ENCODE data around the gene GART.
"Not testable (repeated sequence)": the region's sequence is repeated elsewhere in the genome, so short reads cannot be mapped to it uniquely, and the experiment has no call there.

Gene GART

GRCh38 chr21:33518899-33519298 lies 23.0 kb downstream of the GART start:
- no peak for DNase-seq (ENCODE audit: low read depth in 1 of 2, low spot score in 1 of 2)

- no peak for DNase-seq (ENCODE audit: low read depth in 1 of 2, low spot score in 1 of 2)
These were observed 27.7 kb downstream of the GART start for GRCh38 chr21:33514229-33514628.

- DNase-seq (ENCODE audit: low read depth in 1 of 2, low spot score in 1 of 2): no peak
These were observed 29.4 kb downstream of the GART start for GRCh38 chr21:33512481-33512880.

GRCh38 chr21:33511639-33512038 lies 30.3 kb downstream of the GART start:
- no peak for DNase-seq (ENCODE audit: low read depth in 1 of 2, low spot score in 1 of 2)

- DNase-seq (ENCODE audit: low read depth in 1 of 2, low spot score in 1 of 2): no peak
These were observed 31.1 kb downstream of the GART start for GRCh38 chr21:33510826-33511225.

- not testable (repeated sequence) for DNase-seq (ENCODE audit: low read depth in 1 of 2, low spot score in 1 of 2)
These were observed 34.9 kb downstream of the GART start for GRCh38 chr21:33507003-33507402.

GRCh38 chr21:33505833-33506232 lies 36.1 kb downstream of the GART start:
- DNase-seq (ENCODE audit: low read depth in 1 of 2, low spot score in 1 of 2): no peak

GRCh38 chr21:33496345-33496744 lies 45.6 kb downstream of the GART start:
- no peak for DNase-seq (ENCODE audit: low read depth in 1 of 2, low spot score in 1 of 2)

- DNase-seq (ENCODE audit: low read depth in 1 of 2, low spot score in 1 of 2): no peak
These were observed 46.2 kb downstream of the GART start for GRCh38 chr21:33495743-33496142.

- no peak for DNase-seq (ENCODE audit: low read depth in 1 of 2, low spot score in 1 of 2)
These were observed 48.2 kb downstream of the GART start for GRCh38 chr21:33493756-33494155.

GRCh38 chr21:33492571-33492970 lies 49.3 kb downstream of the GART start:
- no peak for DNase-seq (ENCODE audit: low read depth in 1 of 2, low spot score in 1 of 2)

GRCh38 chr21:33491373-33492102 lies 50.4 kb downstream of the GART start, which contains the start of gene DNAJC28:
Gene DNAJC28 (minus strand): TSS chr21:33491716. CDS start chr21:33489393, 2,323 bp downstream.
- DNase-seq (ENCODE audit: low read depth in 1 of 2, low spot score in 1 of 2): peak; percentile 85 to 91

- DNase-seq (ENCODE audit: low read depth in 1 of 2, low spot score in 1 of 2): no peak
These were observed 50.9 kb downstream of the GART start for GRCh38 chr21:33490991-33491372.

GRCh38 chr21:33488936-33489335 lies 53.0 kb downstream of the GART start:
- DNase-seq (ENCODE audit: low read depth in 1 of 2, low spot score in 1 of 2): no peak

- DNase-seq (ENCODE audit: low read depth in 1 of 2, low spot score in 1 of 2): no peak
These were observed 53.9 kb downstream of the GART start for GRCh38 chr21:33487996-33488395.

GRCh38 chr21:33481314-33481943 lies 60.5 kb downstream of the GART start:
- no peak for DNase-seq (ENCODE audit: low read depth in 1 of 2, low spot score in 1 of 2)

- DNase-seq (ENCODE audit: low read depth in 1 of 2, low spot score in 1 of 2): no peak
These were observed 61.3 kb downstream of the GART start for GRCh38 chr21:33480481-33481103.

GRCh38 chr21:33479679-33480480 lies 62.0 kb downstream of the GART start, which contains the start of gene TMEM50B:
Gene TMEM50B (minus strand): TSS chr21:33479974. CDS start chr21:33468885, 11,089 bp downstream.
- DNase-seq (ENCODE audit: low read depth in 1 of 2, low spot score in 1 of 2): peak; percentile 92 to 97

- DNase-seq (ENCODE audit: low read depth in 1 of 2, low spot score in 1 of 2): peak in 1 of 2 donors; percentile 10
These were observed 62.8 kb downstream of the GART start for GRCh38 chr21:33478935-33479678.

- no peak for DNase-seq (ENCODE audit: low read depth in 1 of 2, low spot score in 1 of 2)
These were observed 63.7 kb downstream of the GART start for GRCh38 chr21:33478182-33478581.

GRCh38 chr21:33477066-33477465 lies 64.9 kb downstream of the GART start:
- DNase-seq (ENCODE audit: low read depth in 1 of 2, low spot score in 1 of 2): no peak
